K562 (cell line): ENCODE data around the gene BEST4. TPM values are rescaled to one million over a fixed set of nuclear protein-coding genes. Genes with fewer than 3 reads are reported as not detected.

Source experiments
- BCL6 ChIP-seq: fragments of 250-450 bp; sonication (Bioruptor Pico); IDR thresholded peaks from 2 replicates; pipeline ENCODE4 v1.4.0; 2020
- CBX8 ChIP-seq: fragments of 200-600 bp; sonication (generic); IDR thresholded peaks from 2 replicates; pipeline ENCODE4 v1.6.1; 2012; ENCODE audit warnings: borderline replicate concordance, mixed run types, low read depth, mild to moderate bottlenecking, moderate library complexity, mixed read lengths, low read length, control low read depth, inconsistent platforms; ENCODE audit not compliant: poor library complexity, severe bottlenecking; ENCODE audit errors: extremely low read depth
- CEBPG ChIP-seq, 3 experiments: fragments of 200-800 bp in 1 of 3; sonication (Bioruptor generic) in 1 of 3; sonication (generic) in 1 of 3; formaldehyde crosslinking in 1 of 3; IDR thresholded peaks in 2 of 3; conservative IDR thresholded peaks in 1 of 3; 2 replicates each; pipeline versions ENCODE4 v1.6.1 to v1.8.0; 2016 to 2022; ENCODE audit warnings: missing compliant biosample characterization in 2 of 3, missing genetic modification characterization in 2 of 3, mild to moderate bottlenecking in 1 of 3, missing genetic modification reagents in 1 of 3
- ELK1 ChIP-seq: sonication (generic); formaldehyde crosslinking; IDR thresholded peaks from 2 replicates; pipeline ENCODE4 v1.8.1; 2022; ENCODE audit warnings: missing genetic modification reagents
- JUN ChIP-seq, 2 experiments: sonication (generic) in 1 of 2; formaldehyde crosslinking in 1 of 2; IDR thresholded peaks; 2 replicates each; pipeline versions ENCODE4 v1.6.1 to v1.8.0; 2012 to 2022; ENCODE audit warnings: borderline replicate concordance in 2 of 2, mild to moderate bottlenecking in 2 of 2, improper control_type of control experiment in 1 of 2, low read depth in 1 of 2, low read length in 1 of 2, missing genetic modification reagents in 1 of 2
- KDM2B ChIP-seq: fragments of 250-450 bp; sonication (Bioruptor Pico); IDR thresholded peaks from 2 replicates; pipeline ENCODE4 v1.8.0; 2021; ENCODE audit warnings: mild to moderate bottlenecking, moderate library complexity
- MAFF ChIP-seq: IDR thresholded peaks from 2 replicates; pipeline ENCODE4 v1.6.1; 2012; ENCODE audit warnings: low read length, improper control_type of control experiment
- NCOA6 ChIP-seq: fragments of 450-650 bp; IDR thresholded peaks from 2 replicates; pipeline ENCODE4 v1.6.1; 2017; ENCODE audit warnings: mild to moderate bottlenecking
- PURB ChIP-seq: sonication (generic); formaldehyde crosslinking; IDR thresholded peaks from 2 replicates; pipeline ENCODE4 v1.9.0; 2021; ENCODE audit warnings: low read depth, mild to moderate bottlenecking, missing genetic modification reagents
- SNIP1 ChIP-seq: fragments of 450-650 bp; IDR thresholded peaks from 2 replicates; pipeline ENCODE4 v1.7.1; 2017; ENCODE audit warnings: low read depth, mild to moderate bottlenecking
- XRCC5 ChIP-seq: fragments of 200-400 bp; formaldehyde crosslinking; IDR thresholded peaks from 2 replicates; pipeline ENCODE4 v1.6.1; 2017; ENCODE audit warnings: low read depth, mild to moderate bottlenecking, low read length
- ZMIZ1 ChIP-seq, 2 experiments: fragments of 150-350 bp in 1 of 2; IDR thresholded peaks; 2 replicates each; pipeline ENCODE4 v1.6.1; 2012 to 2016; ENCODE audit warnings: low read depth in 2 of 2, low read length in 2 of 2, mild to moderate bottlenecking in 1 of 2, moderate library complexity in 1 of 2
- ZNF398 ChIP-seq: fragments of 250-450 bp; sonication (Bioruptor Pico); IDR thresholded peaks from 2 replicates; pipeline ENCODE4 v1.8.0; 2021; ENCODE audit warnings: moderate library complexity, mild to moderate bottlenecking, inconsistent platforms
- polyA plus RNA-seq, 8 experiments: library from polyadenylated mRNA; depleted of rRNA in 4 of 8; stranded (reverse) in 5 of 8; unstranded in 3 of 8; fragments of >200 nt; fragmentation: Nextera tagmentation in 2 of 8; fragmentation: Illumina TruSeq in 1 of 8; extraction: Ambion mirVana in 2 of 8; extraction: Trizol in 1 of 8; gene quantifications; 2 replicates each; pipeline versions ENCODE4 v1.2.1 to v1.2.3, GENCODE V29; 2011 to 2014; ENCODE audit warnings: inconsistent platforms in 1 of 8, missing spikeins in 1 of 8
- total RNA-seq, 7 experiments: library from RNA; depleted of rRNA in 6 of 7; stranded (reverse); fragments of >200 nt in 6 of 7; fragmentation: Illumina TruSeq in 2 of 7; extraction: Trizol in 2 of 7; gene quantifications; 2 replicates each; pipeline versions ENCODE4 v1.2.1 to v1.2.3, GENCODE V29; 2011 to 2021; ENCODE audit warnings: low replicate concordance in 1 of 7
- TF ChIP-seq, protein P1 (sequence below): sonication (generic); formaldehyde crosslinking; IDR thresholded peaks from 2 replicates; pipeline ENCODE4 v1.8.0; 2022; ENCODE audit warnings: mild to moderate bottlenecking, missing genetic modification reagents

The BEST4 gene
- total and polyA plus RNA-seq, 9 of the 15 experiments (the other 6 are each of a cell fraction or from before 2014, with no cell fraction given), result 0.07 to 0.11 TPM; not detected in 7

- TF ChIP-seq KDM2B (CRISPR knock-in tag) (peak; percentile 35), PURB (CRISPR knock-in tag) (no peak), JUN (IDR thresholded peaks at IDR 0.05; ENCODE audit: borderline replicate concordance, low read depth, low read length) (peak; percentile 47; the same call in 1 of the 2 replicates), JUN (CRISPR knock-in tag; IDR thresholded peaks at IDR 0.05; ENCODE audit: borderline replicate concordance) (peak; percentile 83), XRCC5 (peak; percentile 95), BCL6 (CRISPR knock-in tag) (no peak), MAFF (no peak), ZMIZ1 (IDR thresholded peaks at IDR 0.05; ENCODE audit: low read depth in 2 of 2, low read length in 2 of 2) (no peak), CBX8 (no peak), ELK1 (no peak), CEBPG (CRISPR knock-in tag; IDR thresholded peaks at IDR 0.05) (peak; percentile 91), CEBPG (tag; conservative IDR thresholded peaks at IDR 0.05 in 1 of 2, IDR thresholded peaks at IDR 0.05 in 1 of 2) (peak in 1 of 2 experiments; percentile 53; a peak in 1 of 4 replicates), ZNF398 (CRISPR knock-in tag) (no peak), SNIP1 (no peak), NCOA6 (no peak)
- TF ChIP-seq, protein P1, sequence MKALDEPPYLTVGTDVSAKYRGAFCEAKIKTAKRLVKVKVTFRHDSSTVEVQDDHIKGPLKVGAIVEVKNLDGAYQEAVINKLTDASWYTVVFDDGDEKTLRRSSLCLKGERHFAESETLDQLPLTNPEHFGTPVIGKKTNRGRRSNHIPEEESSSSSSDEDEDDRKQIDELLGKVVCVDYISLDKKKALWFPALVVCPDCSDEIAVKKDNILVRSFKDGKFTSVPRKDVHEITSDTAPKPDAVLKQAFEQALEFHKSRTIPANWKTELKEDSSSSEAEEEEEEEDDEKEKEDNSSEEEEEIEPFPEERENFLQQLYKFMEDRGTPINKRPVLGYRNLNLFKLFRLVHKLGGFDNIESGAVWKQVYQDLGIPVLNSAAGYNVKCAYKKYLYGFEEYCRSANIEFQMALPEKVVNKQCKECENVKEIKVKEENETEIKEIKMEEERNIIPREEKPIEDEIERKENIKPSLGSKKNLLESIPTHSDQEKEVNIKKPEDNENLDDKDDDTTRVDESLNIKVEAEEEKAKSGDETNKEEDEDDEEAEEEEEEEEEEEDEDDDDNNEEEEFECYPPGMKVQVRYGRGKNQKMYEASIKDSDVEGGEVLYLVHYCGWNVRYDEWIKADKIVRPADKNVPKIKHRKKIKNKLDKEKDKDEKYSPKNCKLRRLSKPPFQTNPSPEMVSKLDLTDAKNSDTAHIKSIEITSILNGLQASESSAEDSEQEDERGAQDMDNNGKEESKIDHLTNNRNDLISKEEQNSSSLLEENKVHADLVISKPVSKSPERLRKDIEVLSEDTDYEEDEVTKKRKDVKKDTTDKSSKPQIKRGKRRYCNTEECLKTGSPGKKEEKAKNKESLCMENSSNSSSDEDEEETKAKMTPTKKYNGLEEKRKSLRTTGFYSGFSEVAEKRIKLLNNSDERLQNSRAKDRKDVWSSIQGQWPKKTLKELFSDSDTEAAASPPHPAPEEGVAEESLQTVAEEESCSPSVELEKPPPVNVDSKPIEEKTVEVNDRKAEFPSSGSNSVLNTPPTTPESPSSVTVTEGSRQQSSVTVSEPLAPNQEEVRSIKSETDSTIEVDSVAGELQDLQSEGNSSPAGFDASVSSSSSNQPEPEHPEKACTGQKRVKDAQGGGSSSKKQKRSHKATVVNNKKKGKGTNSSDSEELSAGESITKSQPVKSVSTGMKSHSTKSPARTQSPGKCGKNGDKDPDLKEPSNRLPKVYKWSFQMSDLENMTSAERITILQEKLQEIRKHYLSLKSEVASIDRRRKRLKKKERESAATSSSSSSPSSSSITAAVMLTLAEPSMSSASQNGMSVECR (CRISPR knock-in tag), result peak; percentile 96
Observed at GRCh38 chr1:44799770-44800584, 12.0 kb upstream of the BEST4 start, which contains the start of gene PLK3 (continued).
